Liver (tissue), 9 donors: ENCODE measurements around the gene ITPRID1. TPM values are rescaled to one million over a fixed set of nuclear protein-coding genes. Genes with fewer than 3 reads are reported as not detected.

Experiments
- DNase-seq: peaks from one replicate; pipeline ENCODE4 v3.0.0-alpha.2; 2017; ENCODE audit warnings: low spot score
- H3K27ac ChIP-seq, 2 donors: one replicate each; pipeline ENCODE4 v1.7.0; 2013; ENCODE audit warnings: inconsistent platforms in 2 of 2, low read length in 2 of 2, control low read depth in 1 of 2, low read depth in 1 of 2, mild to moderate bottlenecking in 1 of 2
- H3K27me3 ChIP-seq, 4 donors: one replicate each; pipeline versions ENCODE4 v1.6.1 to v1.7.0; 2013; ENCODE audit warnings: low read length in 3 of 4, inconsistent platforms in 1 of 4, mild to moderate bottlenecking in 1 of 4, moderate library complexity in 1 of 4; ENCODE audit not compliant: control insufficient read depth in 4 of 4, insufficient read depth in 4 of 4
- H3K36me3 ChIP-seq, 4 donors: one replicate each; pipeline versions ENCODE4 v1.6.1 to v1.7.0; 2013; ENCODE audit warnings: low read length in 3 of 4, mild to moderate bottlenecking in 3 of 4, low read depth in 1 of 4, moderate library complexity in 1 of 4; ENCODE audit not compliant: control insufficient read depth in 4 of 4, insufficient read depth in 3 of 4
- H3K4me1 ChIP-seq, 4 donors: one replicate each; pipeline versions ENCODE4 v1.6.1 to v1.7.0; 2013; ENCODE audit warnings: low read length in 3 of 4, mild to moderate bottlenecking in 3 of 4, moderate library complexity in 1 of 4; ENCODE audit not compliant: control insufficient read depth in 4 of 4, insufficient read depth in 4 of 4
- H3K4me3 ChIP-seq, 3 donors: one replicate each; pipeline versions ENCODE4 v1.6.1 to v1.7.0; 2013; ENCODE audit warnings: low read length in 3 of 3, control low read depth in 1 of 3, low read depth in 1 of 3, mild to moderate bottlenecking in 1 of 3
- H3K9ac ChIP-seq, 2 donors: one replicate each; pipeline ENCODE4 v1.7.0; 2013; ENCODE audit warnings: low read length in 2 of 2, mild to moderate bottlenecking in 2 of 2, moderate library complexity in 2 of 2, control low read depth in 1 of 2, low read depth in 1 of 2
- H3K9me3 ChIP-seq, 4 donors: one replicate each; pipeline versions ENCODE4 v1.6.1 to v1.7.0; 2013; ENCODE audit warnings: low read length in 3 of 4; ENCODE audit not compliant: control insufficient read depth in 4 of 4
- EGR1 ChIP-seq, 2 donors: IDR thresholded peaks; 2 replicates each; pipeline ENCODE4 v1.6.1; 2016 to 2018; ENCODE audit warnings: antibody characterized with exemption in 2 of 2, low read depth in 2 of 2
- FOXA2 ChIP-seq: IDR thresholded peaks from 2 replicates; pipeline ENCODE4 v1.6.1; 2016; ENCODE audit warnings: antibody characterized with exemption
- GABPA ChIP-seq, 2 donors: IDR thresholded peaks in 1 of 2; conservative IDR thresholded peaks in 1 of 2; 2 replicates each; pipeline ENCODE4 v1.6.1; 2016; ENCODE audit warnings: antibody characterized with exemption in 2 of 2, mild to moderate bottlenecking in 1 of 2, moderate library complexity in 1 of 2
- HNF4A ChIP-seq, 2 donors: conservative IDR thresholded peaks; 2 replicates each; pipeline ENCODE4 v1.6.1; 2016; ENCODE audit warnings: antibody characterized with exemption in 2 of 2, mild to moderate bottlenecking in 2 of 2
- JUND ChIP-seq, 2 donors: IDR thresholded peaks; 2 replicates each; pipeline ENCODE4 v1.6.1; 2016; ENCODE audit warnings: antibody characterized with exemption in 2 of 2
- NR2F2 ChIP-seq: IDR thresholded peaks from 2 replicates; pipeline ENCODE4 v1.6.1; 2016; ENCODE audit warnings: antibody characterized with exemption
- RAD21 ChIP-seq, 2 donors: IDR thresholded peaks; 2 replicates each; pipeline ENCODE4 v1.6.1; 2016; ENCODE audit warnings: antibody characterized with exemption in 2 of 2, mild to moderate bottlenecking in 2 of 2
- RXRA ChIP-seq, 2 donors: IDR thresholded peaks; 2 replicates each; pipeline ENCODE4 v1.6.1; 2017 to 2018; ENCODE audit warnings: antibody characterized with exemption in 2 of 2, mild to moderate bottlenecking in 1 of 2
- SP1 ChIP-seq: IDR thresholded peaks from 2 replicates; pipeline ENCODE4 v1.6.1; 2018; ENCODE audit warnings: antibody characterized with exemption, mild to moderate bottlenecking
- TAF1 ChIP-seq: conservative IDR thresholded peaks from 2 replicates; pipeline ENCODE4 v1.6.1; 2016; ENCODE audit warnings: antibody characterized with exemption, mild to moderate bottlenecking
- YY1 ChIP-seq: IDR thresholded peaks from 2 replicates; pipeline ENCODE4 v1.6.1; 2016; ENCODE audit warnings: antibody characterized with exemption, mild to moderate bottlenecking
- WGBS: extraction: QIAGEN DNeasy Blood & Tissue Kit; methylation state at CpG from one replicate; pipeline ENCODE4 v1.1.7; 2013; 5-methylcytosine and 5-hydroxymethylcytosine counted together
- polyA plus RNA-seq, 2 donors: library from polyadenylated mRNA; stranded (reverse) in 1 of 2; unstranded in 1 of 2; fragments of 200-250 nt in 1 of 2; fragments of >200 nt in 1 of 2; fragmentation: Nextera tagmentation in 1 of 2; extraction: Ambion mirVana in 1 of 2; gene quantifications; one replicate each; pipeline versions ENCODE4 v1.2.1 to v1.2.3, GENCODE V29; 2013 to 2015
- total RNA-seq, 2 donors: library from RNA; depleted of rRNA; stranded (reverse); fragments of >200 nt; gene quantifications; one replicate each; pipeline ENCODE4 v1.2.3, GENCODE V29; 2014
- TF ChIP-seq, protein P1 (sequence below): fragments of 150-350 bp; IDR thresholded peaks from 2 replicates; pipeline ENCODE4 v1.5.1; 2017; ENCODE audit warnings: improper control_type of control experiment, low read depth, low read length; ENCODE audit not compliant: missing input control
- TF ChIP-seq, protein P2 (sequence below): IDR thresholded peaks from 2 replicates; pipeline ENCODE4 v1.6.1; 2016; ENCODE audit warnings: antibody characterized with exemption
- TF ChIP-seq, protein P3 (sequence below): IDR thresholded peaks from 2 replicates; pipeline ENCODE4 v1.6.1; 2016; ENCODE audit warnings: antibody characterized with exemption, mild to moderate bottlenecking
- TF ChIP-seq, protein P4 (sequence below): IDR thresholded peaks from 2 replicates; pipeline ENCODE4 v1.6.1; 2016; ENCODE audit warnings: antibody characterized with exemption
- donor health status: healthy.
- donor health status: healthy.
- donor health status: healthy.
- donor health status: healthy.
- donor health status: healthy.

Gene ITPRID1
- total and polyA plus RNA-seq, 4 donors: not detected

DNA sequence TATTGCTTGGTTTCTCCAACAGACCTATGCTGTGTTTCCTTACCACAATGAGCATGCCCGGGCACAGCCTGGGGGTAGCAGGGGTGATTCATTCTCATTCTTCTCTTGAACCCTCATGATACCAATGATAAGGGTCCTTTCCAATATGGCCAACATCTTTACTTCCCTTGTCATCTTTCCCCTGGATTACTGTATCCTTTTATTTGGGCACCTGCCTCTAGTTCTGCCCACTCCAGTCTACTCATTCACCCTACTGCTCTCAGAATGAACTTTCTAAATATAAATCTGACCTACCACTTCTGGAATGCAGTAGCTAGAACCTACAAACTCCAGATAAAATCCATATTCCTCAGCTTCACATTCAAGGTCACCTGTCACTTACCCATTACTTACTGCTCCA lies 26.4 kb upstream of the ITPRID1 start:
- 76% methylated on average over 1 of the region's 1 CpG for WGBS
- DNase-seq: no peak
- Histone ChIP-seq H3K4me1 (no peaks in the 10 kb centered on the region), H3K9me3 (no peaks in the 10 kb centered on the region), H3K4me3 (no peak overlapping the region), H3K9ac (no peak overlapping the region), H3K27ac (no peak overlapping the region), H3K27me3 (peaks cover 0 to 4% (median 0%) of the 10 kb centered on the region in 4 donors), H3K36me3 (no peaks in the 10 kb centered on the region)
- TF ChIP-seq GABPA (IDR thresholded peaks at IDR 0.05 in 1 of 2, conservative IDR thresholded peaks at IDR 0.05 in 1 of 2) (no peak), JUND (IDR thresholded peaks at IDR 0.05) (no peak), RAD21 (IDR thresholded peaks at IDR 0.05) (no peak), HNF4A (conservative IDR thresholded peaks at IDR 0.05) (no peak), SP1 (no peak), RXRA (IDR thresholded peaks at IDR 0.05) (no peak), NR2F2 (no peak), FOXA2 (no peak), YY1 (no peak), EGR1 (IDR thresholded peaks at IDR 0.05; ENCODE audit: low read depth in 2 of 2) (no peak)
- TF ChIP-seq, protein P1, sequence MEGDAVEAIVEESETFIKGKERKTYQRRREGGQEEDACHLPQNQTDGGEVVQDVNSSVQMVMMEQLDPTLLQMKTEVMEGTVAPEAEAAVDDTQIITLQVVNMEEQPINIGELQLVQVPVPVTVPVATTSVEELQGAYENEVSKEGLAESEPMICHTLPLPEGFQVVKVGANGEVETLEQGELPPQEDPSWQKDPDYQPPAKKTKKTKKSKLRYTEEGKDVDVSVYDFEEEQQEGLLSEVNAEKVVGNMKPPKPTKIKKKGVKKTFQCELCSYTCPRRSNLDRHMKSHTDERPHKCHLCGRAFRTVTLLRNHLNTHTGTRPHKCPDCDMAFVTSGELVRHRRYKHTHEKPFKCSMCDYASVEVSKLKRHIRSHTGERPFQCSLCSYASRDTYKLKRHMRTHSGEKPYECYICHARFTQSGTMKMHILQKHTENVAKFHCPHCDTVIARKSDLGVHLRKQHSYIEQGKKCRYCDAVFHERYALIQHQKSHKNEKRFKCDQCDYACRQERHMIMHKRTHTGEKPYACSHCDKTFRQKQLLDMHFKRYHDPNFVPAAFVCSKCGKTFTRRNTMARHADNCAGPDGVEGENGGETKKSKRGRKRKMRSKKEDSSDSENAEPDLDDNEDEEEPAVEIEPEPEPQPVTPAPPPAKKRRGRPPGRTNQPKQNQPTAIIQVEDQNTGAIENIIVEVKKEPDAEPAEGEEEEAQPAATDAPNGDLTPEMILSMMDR: no peak
- TF ChIP-seq, protein P2, sequence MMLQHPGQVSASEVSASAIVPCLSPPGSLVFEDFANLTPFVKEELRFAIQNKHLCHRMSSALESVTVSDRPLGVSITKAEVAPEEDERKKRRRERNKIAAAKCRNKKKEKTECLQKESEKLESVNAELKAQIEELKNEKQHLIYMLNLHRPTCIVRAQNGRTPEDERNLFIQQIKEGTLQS: no peak
- TF ChIP-seq, protein P3, sequence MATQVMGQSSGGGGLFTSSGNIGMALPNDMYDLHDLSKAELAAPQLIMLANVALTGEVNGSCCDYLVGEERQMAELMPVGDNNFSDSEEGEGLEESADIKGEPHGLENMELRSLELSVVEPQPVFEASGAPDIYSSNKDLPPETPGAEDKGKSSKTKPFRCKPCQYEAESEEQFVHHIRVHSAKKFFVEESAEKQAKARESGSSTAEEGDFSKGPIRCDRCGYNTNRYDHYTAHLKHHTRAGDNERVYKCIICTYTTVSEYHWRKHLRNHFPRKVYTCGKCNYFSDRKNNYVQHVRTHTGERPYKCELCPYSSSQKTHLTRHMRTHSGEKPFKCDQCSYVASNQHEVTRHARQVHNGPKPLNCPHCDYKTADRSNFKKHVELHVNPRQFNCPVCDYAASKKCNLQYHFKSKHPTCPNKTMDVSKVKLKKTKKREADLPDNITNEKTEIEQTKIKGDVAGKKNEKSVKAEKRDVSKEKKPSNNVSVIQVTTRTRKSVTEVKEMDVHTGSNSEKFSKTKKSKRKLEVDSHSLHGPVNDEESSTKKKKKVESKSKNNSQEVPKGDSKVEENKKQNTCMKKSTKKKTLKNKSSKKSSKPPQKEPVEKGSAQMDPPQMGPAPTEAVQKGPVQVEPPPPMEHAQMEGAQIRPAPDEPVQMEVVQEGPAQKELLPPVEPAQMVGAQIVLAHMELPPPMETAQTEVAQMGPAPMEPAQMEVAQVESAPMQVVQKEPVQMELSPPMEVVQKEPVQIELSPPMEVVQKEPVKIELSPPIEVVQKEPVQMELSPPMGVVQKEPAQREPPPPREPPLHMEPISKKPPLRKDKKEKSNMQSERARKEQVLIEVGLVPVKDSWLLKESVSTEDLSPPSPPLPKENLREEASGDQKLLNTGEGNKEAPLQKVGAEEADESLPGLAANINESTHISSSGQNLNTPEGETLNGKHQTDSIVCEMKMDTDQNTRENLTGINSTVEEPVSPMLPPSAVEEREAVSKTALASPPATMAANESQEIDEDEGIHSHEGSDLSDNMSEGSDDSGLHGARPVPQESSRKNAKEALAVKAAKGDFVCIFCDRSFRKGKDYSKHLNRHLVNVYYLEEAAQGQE: no peak
- TF ChIP-seq, protein P4, sequence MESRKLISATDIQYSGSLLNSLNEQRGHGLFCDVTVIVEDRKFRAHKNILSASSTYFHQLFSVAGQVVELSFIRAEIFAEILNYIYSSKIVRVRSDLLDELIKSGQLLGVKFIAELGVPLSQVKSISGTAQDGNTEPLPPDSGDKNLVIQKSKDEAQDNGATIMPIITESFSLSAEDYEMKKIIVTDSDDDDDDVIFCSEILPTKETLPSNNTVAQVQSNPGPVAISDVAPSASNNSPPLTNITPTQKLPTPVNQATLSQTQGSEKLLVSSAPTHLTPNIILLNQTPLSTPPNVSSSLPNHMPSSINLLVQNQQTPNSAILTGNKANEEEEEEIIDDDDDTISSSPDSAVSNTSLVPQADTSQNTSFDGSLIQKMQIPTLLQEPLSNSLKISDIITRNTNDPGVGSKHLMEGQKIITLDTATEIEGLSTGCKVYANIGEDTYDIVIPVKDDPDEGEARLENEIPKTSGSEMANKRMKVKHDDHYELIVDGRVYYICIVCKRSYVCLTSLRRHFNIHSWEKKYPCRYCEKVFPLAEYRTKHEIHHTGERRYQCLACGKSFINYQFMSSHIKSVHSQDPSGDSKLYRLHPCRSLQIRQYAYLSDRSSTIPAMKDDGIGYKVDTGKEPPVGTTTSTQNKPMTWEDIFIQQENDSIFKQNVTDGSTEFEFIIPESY: no peak

DNA sequence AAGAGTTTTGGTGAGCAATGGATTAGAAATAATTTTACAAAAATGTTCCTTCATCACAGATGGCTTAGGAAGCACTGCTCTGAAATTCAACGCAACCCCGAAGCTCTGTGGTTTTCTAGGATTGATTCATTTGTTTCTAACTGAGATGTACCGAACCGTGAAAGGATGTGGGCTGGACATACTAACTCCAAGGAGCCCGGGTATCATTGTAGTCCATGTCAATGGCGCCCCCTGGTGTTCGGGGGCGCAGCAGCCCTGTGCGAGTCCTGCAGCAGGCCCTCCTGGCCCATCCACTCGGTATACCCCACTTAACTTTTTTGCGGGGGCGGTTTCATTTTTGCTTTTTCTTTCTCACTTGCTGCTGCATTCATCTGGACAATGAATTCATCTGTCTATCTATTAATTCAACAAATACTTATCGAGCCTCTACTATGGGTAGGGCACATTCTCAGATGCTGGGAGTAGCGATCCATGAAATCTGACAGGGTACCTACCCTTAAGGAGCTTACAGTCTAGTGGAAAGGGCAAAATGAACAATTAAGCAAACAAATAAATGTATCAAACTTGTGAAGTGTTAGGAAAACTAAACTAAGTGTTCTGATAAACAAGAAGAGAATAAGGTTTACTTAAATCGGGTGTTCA lies 25.2 kb upstream of the ITPRID1 start:
- Histone ChIP-seq H3K36me3 (no peaks in the 10 kb centered on the region), H3K27me3 (peaks cover 0 to 4% (median 0%) of the 10 kb centered on the region in 4 donors), H3K4me1 (no peaks in the 10 kb centered on the region), H3K4me3 (no peak overlapping the region), H3K9me3 (no peaks in the 10 kb centered on the region), H3K9ac (no peak overlapping the region), H3K27ac (no peak overlapping the region)
- DNase-seq: peak; percentile 51
- 35% methylated on average over 15 of the region's 15 CpGs for WGBS
- TF ChIP-seq TAF1 (no peak), RAD21 (IDR thresholded peaks at IDR 0.05) (peak; percentile 63 to 80)
- TF ChIP-seq, protein P1: peak; percentile 60
